ENCODE measurements around the gene EDNRA. TPM values are rescaled to one million over a fixed set of nuclear protein-coding genes. Genes with fewer than 3 reads are reported as not detected.
A peak's percentile ranks its signal among the peaks of the same experiment; 100 is the strongest.

EDNRA gene
- total RNA-seq, 2 experiments from 2014 or later, result not detected

DNA sequence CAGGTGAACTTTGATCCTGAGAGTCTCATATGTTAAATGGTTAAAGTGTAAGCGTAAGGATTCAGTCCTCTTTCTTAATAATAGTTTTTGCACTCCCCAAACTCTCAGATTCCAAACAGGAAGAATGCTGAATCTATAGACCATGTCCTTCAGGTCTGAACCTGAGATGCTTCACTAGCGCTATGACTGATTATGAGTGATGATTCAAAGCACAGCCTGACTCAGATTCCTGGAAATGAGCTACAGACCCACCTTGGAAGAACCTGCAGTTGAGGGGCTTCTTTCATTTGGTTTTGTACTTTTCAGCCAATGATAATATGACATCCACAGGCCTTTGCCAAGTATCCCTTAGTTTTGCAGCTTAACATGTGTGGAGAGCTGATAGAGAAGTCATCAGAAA, 1.4 kb downstream of the EDNRA start:
- H3K4me1 Mint-ChIP-seq, result peaks cover 9% of the 10 kb centered on the region
- peaks cover 51% of the 10 kb centered on the region for H3K27me3 Mint-ChIP-seq
- H3K27ac Mint-ChIP-seq, result no peak overlapping the region
- ATAC-seq (peak; percentile 36), DNase-seq (no peak)
- no peak overlapping the region for H3K4me3 Mint-ChIP-seq
- no peaks in the 10 kb centered on the region for H3K9me3 Mint-ChIP-seq (ENCODE audit: low read depth)
- no peaks in the 10 kb centered on the region for H3K36me3 Mint-ChIP-seq
- CTCF ChIA-PET, result no interaction called here

DNA sequence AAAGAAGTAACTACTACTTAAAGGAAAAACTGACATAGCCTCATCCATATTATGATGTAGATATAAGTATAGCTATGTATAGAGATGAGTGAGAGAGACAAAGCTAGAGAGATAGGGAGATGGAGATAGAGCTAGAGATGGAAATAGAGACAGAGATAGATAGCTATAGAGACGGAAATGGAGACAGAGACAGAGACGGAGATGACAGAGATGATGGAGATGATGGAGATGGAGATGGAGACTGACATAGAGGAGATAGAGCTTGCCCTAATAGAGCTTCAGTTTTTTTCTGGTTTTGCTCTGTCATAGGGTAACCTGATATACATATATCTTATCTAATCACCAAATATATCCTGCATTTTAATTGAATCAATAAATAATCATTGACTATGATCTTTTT, 4.3 kb downstream of the EDNRA start:
- ATAC-seq, result no peak

DNA sequence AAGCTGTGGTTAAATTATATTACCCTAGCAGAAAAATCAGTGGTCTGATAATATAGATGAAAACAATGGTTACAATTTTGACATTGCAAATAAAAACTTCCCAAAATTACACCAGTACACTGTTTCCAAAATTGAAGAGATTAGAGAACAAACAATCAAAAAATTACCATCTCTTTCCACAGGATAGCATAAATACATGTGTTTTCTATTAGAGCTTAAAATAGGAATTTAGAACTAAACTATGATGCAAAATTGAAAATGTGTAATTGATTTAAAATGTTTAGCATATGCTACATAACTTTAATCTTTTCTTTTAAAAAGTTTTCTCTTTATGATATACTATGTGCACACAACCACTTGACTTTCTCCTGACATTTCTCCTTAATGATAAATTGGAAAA, 6.7 kb downstream of the EDNRA start:
- H3K4me1 Mint-ChIP-seq, result no peaks in the 10 kb centered on the region

More for the DNA sequence above, 4.3 kb downstream of the EDNRA start:
- DNase-seq, result no peak
- Mint-ChIP-seq H3K27ac (no peak overlapping the region), H3K9me3 (ENCODE audit: low read depth) (no peaks in the 10 kb centered on the region), H3K27me3 (peaks cover 28% of the 10 kb centered on the region), H3K36me3 (no peaks in the 10 kb centered on the region), H3K4me1 (peaks cover 8% of the 10 kb centered on the region), H3K4me3 (no peak overlapping the region)
- CTCF ChIA-PET, result no interaction called here

DNA sequence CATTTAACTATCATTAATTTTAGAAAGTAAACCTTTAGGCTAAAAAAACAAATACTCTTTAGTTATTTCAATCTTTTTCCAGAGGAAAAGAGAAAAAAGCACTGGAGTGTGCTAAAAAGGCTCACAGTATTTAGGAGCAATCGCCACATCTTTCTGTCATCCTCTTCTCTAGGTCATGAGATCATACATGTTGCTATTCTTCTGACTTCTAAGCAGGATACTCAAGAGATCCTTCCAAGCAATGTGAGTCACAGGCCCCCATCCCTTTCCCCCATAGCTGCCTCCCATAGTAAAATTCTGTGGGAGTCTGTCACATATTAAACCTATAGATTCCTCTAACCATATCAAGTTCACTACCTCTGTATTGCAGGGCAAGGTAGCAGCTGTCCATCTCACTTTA, 7.7 kb downstream of the EDNRA start:
- ATAC-seq (no peak), DNase-seq (no peak)
- Mint-ChIP-seq H3K4me1 (no peaks in the 10 kb centered on the region), H3K4me3 (no peak overlapping the region), H3K9me3 (ENCODE audit: low read depth) (no peaks in the 10 kb centered on the region), H3K27me3 (peaks cover 12% of the 10 kb centered on the region), H3K27ac (no peak overlapping the region), H3K36me3 (no peaks in the 10 kb centered on the region)
- CTCF ChIA-PET, result no interaction called here

More for the DNA sequence above, 6.7 kb downstream of the EDNRA start:
- CTCF ChIA-PET, result no interaction called here
- DNase-seq, result no peak
- ATAC-seq, result no peak
- no peaks in the 10 kb centered on the region for H3K9me3 Mint-ChIP-seq (ENCODE audit: low read depth)
- H3K27me3 Mint-ChIP-seq, result peaks cover 13% of the 10 kb centered on the region
- no peak overlapping the region for H3K4me3 Mint-ChIP-seq
- H3K27ac Mint-ChIP-seq, result no peak overlapping the region
- H3K36me3 Mint-ChIP-seq, result no peaks in the 10 kb centered on the region

DNA sequence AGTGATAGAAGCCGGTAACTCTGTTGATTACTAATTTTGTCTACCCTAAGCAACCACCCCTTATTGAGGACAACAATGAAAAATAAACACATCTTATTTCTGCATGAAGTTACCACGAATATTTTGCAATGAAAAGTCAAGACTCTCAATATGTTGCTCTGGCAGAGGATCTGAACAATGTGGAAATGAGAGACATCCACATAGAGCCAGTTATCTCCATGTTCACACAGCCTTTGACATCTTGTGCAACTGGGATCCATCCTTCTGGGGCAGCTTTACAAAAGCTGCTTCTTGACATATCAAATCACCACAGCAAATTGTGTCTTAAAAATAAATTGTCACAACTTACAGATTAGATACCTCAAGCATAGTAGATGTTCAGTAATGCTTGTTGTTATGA, 10.2 kb downstream of the EDNRA start:
- Mint-ChIP-seq H3K27ac (no peak overlapping the region), H3K36me3 (no peaks in the 10 kb centered on the region), H3K27me3 (peaks cover 22% of the 10 kb centered on the region), H3K9me3 (ENCODE audit: low read depth) (no peaks in the 10 kb centered on the region), H3K4me3 (no peak overlapping the region), H3K4me1 (no peaks in the 10 kb centered on the region)
- CTCF ChIA-PET, result no interaction called here
- ATAC-seq (no peak), DNase-seq (no peak)

GRCh38 chr4:147492306-147492705, 11.4 kb downstream of the EDNRA start:
- Mint-ChIP-seq H3K9me3 (ENCODE audit: low read depth) (no peaks in the 10 kb centered on the region), H3K4me3 (no peak overlapping the region), H3K4me1 (no peaks in the 10 kb centered on the region), H3K27ac (no peak overlapping the region), H3K27me3 (peaks cover 22% of the 10 kb centered on the region), H3K36me3 (no peaks in the 10 kb centered on the region)
- ATAC-seq, result no peak
- DNase-seq, result no peak
- CTCF ChIA-PET, result no interaction called here

- Mint-ChIP-seq H3K4me3 (no peak overlapping the region), H3K27me3 (peaks cover 22% of the 10 kb centered on the region), H3K4me1 (no peaks in the 10 kb centered on the region), H3K27ac (no peak overlapping the region), H3K36me3 (no peaks in the 10 kb centered on the region), H3K9me3 (ENCODE audit: low read depth) (no peaks in the 10 kb centered on the region)
- no peak for DNase-seq
- ATAC-seq, result no peak
- CTCF ChIA-PET, result no interaction called here
These were observed 11.9 kb downstream of the EDNRA start for GRCh38 chr4:147492761-147493160.

DNA sequence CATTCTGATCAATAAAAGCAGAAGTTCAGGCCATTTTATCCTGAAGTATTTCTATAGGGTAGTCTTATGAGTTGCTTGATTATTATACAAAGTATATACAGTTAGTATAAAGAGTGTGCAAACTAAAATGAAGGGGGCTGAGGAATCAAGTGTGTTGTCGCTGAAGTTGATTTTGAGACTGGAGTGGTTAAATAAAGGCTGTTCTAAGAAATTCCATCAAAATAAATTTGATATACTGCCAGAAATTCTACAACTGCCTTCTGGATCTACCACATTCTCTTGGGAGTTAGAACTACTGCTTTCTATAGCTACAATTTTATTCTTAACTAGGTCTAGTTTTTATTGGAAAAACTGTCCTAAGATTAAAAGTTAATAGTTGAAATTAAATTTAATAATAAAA, 12.4 kb downstream of the EDNRA start:
- ATAC-seq, result no peak
- Mint-ChIP-seq H3K27ac (no peak overlapping the region), H3K4me3 (no peak overlapping the region), H3K4me1 (no peaks in the 10 kb centered on the region), H3K9me3 (ENCODE audit: low read depth) (no peaks in the 10 kb centered on the region), H3K27me3 (peaks cover 22% of the 10 kb centered on the region), H3K36me3 (no peaks in the 10 kb centered on the region)
- DNase-seq, result no peak
- CTCF ChIA-PET, result no interaction called here

GRCh38 chr4:147494301-147494700, 13.4 kb downstream of the EDNRA start:
- Mint-ChIP-seq H3K4me3 (no peak overlapping the region), H3K9me3 (ENCODE audit: low read depth) (no peaks in the 10 kb centered on the region), H3K36me3 (no peaks in the 10 kb centered on the region), H3K27ac (no peak overlapping the region), H3K4me1 (no peaks in the 10 kb centered on the region), H3K27me3 (peaks cover 19% of the 10 kb centered on the region)
- CTCF ChIA-PET, result no interaction called here
- no peak for DNase-seq
- ATAC-seq, result no peak

DNA sequence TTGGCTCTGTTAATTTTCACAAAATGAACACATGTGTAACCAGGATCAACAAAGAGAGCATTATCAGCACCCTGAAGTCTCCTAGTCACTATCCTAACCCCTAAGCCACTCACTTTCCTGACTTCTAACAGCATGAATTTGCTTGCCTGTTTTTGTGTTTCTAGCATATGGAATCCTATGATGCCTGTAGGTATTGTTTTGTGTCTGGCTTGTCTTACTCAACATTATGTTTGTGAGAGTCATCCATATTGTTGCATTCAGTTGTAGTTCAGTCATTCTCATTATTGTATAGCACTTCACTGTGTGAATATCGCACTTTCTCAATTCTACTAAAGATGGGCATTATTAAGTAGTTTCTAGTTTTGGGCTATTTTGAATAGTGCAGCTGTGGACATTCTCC, 15.6 kb downstream of the EDNRA start:
- no peak for DNase-seq
- CTCF ChIA-PET, result no interaction called here
- no peaks in the 10 kb centered on the region for H3K4me1 Mint-ChIP-seq
- peaks cover 17% of the 10 kb centered on the region for H3K27me3 Mint-ChIP-seq
- no peak overlapping the region for H3K27ac Mint-ChIP-seq
- no peak overlapping the region for H3K4me3 Mint-ChIP-seq
- no peak for ATAC-seq
- no peaks in the 10 kb centered on the region for H3K9me3 Mint-ChIP-seq (ENCODE audit: low read depth)
- H3K36me3 Mint-ChIP-seq, result no peaks in the 10 kb centered on the region

- no peaks in the 10 kb centered on the region for H3K4me1 Mint-ChIP-seq
- DNase-seq, result no peak
- CTCF ChIA-PET, result no interaction called here
These were observed 17.2 kb downstream of the EDNRA start for GRCh38 chr4:147498031-147498660.

GRCh38 chr4:147508346-147508745, 27.4 kb downstream of the EDNRA start:
- ATAC-seq, result no peak

More at GRCh38 chr4:147498031-147498660, 17.2 kb downstream of the EDNRA start:
- no peak for ATAC-seq
- Mint-ChIP-seq H3K4me3 (no peak overlapping the region), H3K27me3 (peaks cover 22% of the 10 kb centered on the region), H3K36me3 (no peaks in the 10 kb centered on the region), H3K9me3 (ENCODE audit: low read depth) (no peaks in the 10 kb centered on the region), H3K27ac (no peak overlapping the region)

DNA sequence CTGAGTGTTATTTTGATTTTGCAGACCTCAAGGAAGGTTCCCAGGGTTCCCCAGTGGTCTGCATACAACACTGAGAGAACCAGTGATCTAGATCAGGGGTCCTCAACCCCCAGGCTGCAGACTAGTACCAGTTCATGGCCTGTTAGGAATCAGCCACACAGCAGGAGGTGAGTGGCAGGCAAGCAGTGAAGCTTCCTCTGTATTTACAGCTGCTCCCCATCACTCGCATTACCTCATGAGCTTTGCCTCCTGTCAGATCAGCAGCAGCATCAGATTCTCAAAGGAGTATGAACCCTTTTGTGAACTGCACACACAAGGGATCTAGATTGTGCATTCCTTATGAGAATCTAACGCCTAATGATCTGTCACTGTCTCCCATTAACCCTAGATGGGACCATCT, 28.5 kb downstream of the EDNRA start:
- CTCF ChIA-PET, result interaction anchor here (1.6 kb wide), 1 partner anchor 9 kb away, joined by 5 read pairs; no protein-coding TSS in a partner anchor
- ATAC-seq (no peak), DNase-seq (no peak)
- H3K4me1 Mint-ChIP-seq, result no peaks in the 10 kb centered on the region
- H3K4me3 Mint-ChIP-seq, result no peak overlapping the region
- H3K27ac Mint-ChIP-seq, result no peak overlapping the region
- H3K9me3 Mint-ChIP-seq (ENCODE audit: low read depth), result no peaks in the 10 kb centered on the region
- H3K27me3 Mint-ChIP-seq, result peaks cover 32% of the 10 kb centered on the region
- H3K36me3 Mint-ChIP-seq, result no peaks in the 10 kb centered on the region

More at GRCh38 chr4:147508346-147508745, 27.4 kb downstream of the EDNRA start:
- Mint-ChIP-seq H3K4me1 (no peaks in the 10 kb centered on the region), H3K36me3 (no peaks in the 10 kb centered on the region), H3K27ac (no peak overlapping the region), H3K27me3 (peaks cover 34% of the 10 kb centered on the region), H3K9me3 (ENCODE audit: low read depth) (no peaks in the 10 kb centered on the region), H3K4me3 (no peak overlapping the region)
- DNase-seq, result no peak
- CTCF ChIA-PET, result interaction anchor here (1.6 kb wide), 1 partner anchor 10 kb away, joined by 5 read pairs; no protein-coding TSS in a partner anchor

DNA sequence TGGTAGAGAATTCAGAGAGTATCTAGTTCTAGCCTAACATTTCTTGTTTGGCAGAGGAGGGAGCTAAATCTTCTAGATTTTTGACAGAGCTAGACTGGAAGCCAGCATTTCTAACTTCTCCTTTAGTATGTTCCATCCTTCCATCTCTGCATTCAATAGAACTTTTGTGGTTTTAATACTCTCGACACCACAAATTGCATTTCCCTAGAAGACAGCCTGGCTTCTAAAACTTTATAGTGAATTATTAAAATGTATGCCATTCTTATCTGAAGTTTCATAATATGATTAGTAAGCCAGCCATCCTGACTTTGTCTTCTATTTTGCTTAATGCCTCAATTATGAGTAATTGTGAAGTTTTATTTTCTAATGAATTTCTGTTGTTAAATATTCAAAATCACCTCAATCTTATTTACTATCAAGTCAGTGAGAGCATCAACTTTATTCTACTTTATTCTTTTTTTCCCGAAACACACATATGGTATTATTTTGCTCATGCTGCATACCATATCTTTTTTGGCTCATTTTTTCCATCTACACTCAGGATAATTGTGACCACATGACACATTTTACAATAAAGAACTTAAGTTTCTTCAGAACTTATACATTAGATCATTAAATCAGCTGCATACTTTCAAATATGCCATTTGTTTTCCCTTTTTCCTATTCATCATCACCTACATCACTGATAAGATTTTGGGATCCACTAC, 30.2 kb downstream of the EDNRA start:
- ATAC-seq (no peak), DNase-seq (no peak)
- H3K9me3 Mint-ChIP-seq (ENCODE audit: low read depth), result no peaks in the 10 kb centered on the region
- no peak overlapping the region for H3K27ac Mint-ChIP-seq
- H3K4me3 Mint-ChIP-seq, result no peak overlapping the region
- peaks cover 32% of the 10 kb centered on the region for H3K27me3 Mint-ChIP-seq
- no peaks in the 10 kb centered on the region for H3K4me1 Mint-ChIP-seq
- H3K36me3 Mint-ChIP-seq, result no peaks in the 10 kb centered on the region
- CTCF ChIA-PET, result interaction anchor here (1.0 kb wide), 1 partner anchor 7 kb away, joined by 8 read pairs; no protein-coding TSS in a partner anchor

Measured in activated CD8-positive, alpha-beta memory T cell treated with anti-CD3 and anti-CD28 coated beads, Interleukin-2, amount 10 ng/mL, durations not matched to agents 7 days and 5 days (primary cell).